ENCODE data around the gene IFNAR1. TPM values are rescaled to one million over a fixed set of nuclear protein-coding genes. Genes with fewer than 3 reads are reported as not detected.
"Not testable (repeated sequence)": the region's sequence is repeated elsewhere in the genome, so short reads cannot be mapped to it uniquely, and the experiment has no call there.

The IFNAR1 gene
- total and polyA plus RNA-seq, 2 experiments from 2014 or later: 14.0 to 18.7 TPM

DNA sequence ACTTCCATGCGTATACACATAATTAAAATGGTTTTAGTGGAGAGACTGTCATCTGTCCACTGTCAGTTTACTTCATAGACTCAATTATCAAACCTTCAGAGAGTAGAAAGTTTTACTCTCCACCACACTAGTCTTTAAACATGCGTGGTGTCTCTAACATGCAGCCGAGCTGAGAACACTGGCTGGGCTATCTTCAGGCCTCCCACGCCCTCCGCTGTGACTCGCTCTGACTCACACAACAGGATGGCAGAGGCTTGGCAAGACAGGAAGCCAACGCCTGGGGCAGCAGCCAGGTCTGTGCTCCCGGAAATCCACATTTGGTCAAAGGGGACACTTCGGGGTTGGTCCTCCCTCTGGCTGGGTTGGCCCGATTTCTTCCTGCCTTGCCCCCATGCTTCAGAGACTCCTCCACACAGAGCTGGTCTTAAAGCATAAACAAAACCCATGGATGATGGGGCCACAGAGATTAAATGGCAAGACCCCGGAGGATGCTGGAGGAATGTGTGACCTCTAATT, 55.8 kb downstream of the IFNAR1 start:
- Histone ChIP-seq H2AFZ (peak overlapping the region; percentile 45; the same call in 1 of the 2 replicates), H4K20me1 (replicated peaks; ENCODE audit: insufficient read depth) (no peaks in the 10 kb centered on the region), H3F3A (replicated peaks; ENCODE audit: low read depth) (no peaks in the 10 kb centered on the region), H3K36me3 (ENCODE audit: insufficient read depth) (no peaks in the 10 kb centered on the region), H3K4me3 (no peak overlapping the region), H3K4me2 (no peak overlapping the region), H3K9me2 (ENCODE audit: insufficient read depth) (no peaks in the 10 kb centered on the region), H3K79me2 (replicated peaks; ENCODE audit: insufficient read depth) (no peaks in the 10 kb centered on the region), H3K27me3 (ENCODE audit: insufficient read depth) (no peaks in the 10 kb centered on the region), H3K27ac (ENCODE audit: low read depth) (no peak overlapping the region), H3K4me1 (ENCODE audit: insufficient read depth) (no peaks in the 10 kb centered on the region)
- peak; percentile 17 for DNase-seq (ENCODE audit: low spot score)
- Mint-ChIP-seq H3K4me3 (no peak overlapping the region), H3K36me3 (ENCODE audit: low read depth) (no peaks in the 10 kb centered on the region), H3K27me3 (ENCODE audit: insufficient read depth, low read depth, poor library complexity) (no peaks in the 10 kb centered on the region), H3K9me3 (no peaks in the 10 kb centered on the region; the same call in 2 of the 3 replicates), H3K4me1 (peaks cover 5% of the 10 kb centered on the region; the same call in 2 of the 3 replicates), H3K27ac (no peak overlapping the region)
- TF ChIP-seq, protein P1, sequence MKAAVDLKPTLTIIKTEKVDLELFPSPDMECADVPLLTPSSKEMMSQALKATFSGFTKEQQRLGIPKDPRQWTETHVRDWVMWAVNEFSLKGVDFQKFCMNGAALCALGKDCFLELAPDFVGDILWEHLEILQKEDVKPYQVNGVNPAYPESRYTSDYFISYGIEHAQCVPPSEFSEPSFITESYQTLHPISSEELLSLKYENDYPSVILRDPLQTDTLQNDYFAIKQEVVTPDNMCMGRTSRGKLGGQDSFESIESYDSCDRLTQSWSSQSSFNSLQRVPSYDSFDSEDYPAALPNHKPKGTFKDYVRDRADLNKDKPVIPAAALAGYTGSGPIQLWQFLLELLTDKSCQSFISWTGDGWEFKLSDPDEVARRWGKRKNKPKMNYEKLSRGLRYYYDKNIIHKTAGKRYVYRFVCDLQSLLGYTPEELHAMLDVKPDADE (IDR thresholded peaks at IDR 0.05): no peak
- no peak for TF ChIP-seq EZH2 (IDR thresholded peaks at IDR 0.05; ENCODE audit: low read depth, unreplicated experiment)
- peak; percentile 51 for ATAC-seq

DNA sequence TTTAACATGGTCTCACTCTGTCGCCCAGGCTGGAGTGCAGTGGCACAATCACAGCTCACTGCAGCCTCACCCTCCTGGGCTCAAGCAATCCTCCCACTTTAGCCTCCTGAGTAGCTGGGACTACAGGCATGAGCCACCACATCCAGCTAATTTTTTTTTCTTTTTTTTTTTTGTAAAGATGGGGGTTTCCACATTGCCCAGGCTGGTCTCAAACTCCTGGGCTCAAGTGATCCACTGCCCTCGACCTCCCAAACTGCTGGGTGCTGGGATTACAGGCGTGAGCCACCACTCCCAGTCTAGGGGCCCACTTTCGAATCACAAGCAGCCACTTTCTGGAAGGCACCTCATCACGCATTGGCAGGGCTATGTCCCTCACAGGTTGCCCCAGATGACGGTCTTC, 56.6 kb downstream of the IFNAR1 start:
- not testable (repeated sequence) for H3K27me3 ChIP-seq (ENCODE audit: insufficient read depth); H3K27ac ChIP-seq (ENCODE audit: low read depth); H3K4me3 ChIP-seq; H3K9me3 Mint-ChIP-seq; H3K4me1 ChIP-seq (ENCODE audit: insufficient read depth); H3F3A ChIP-seq (replicated peaks; ENCODE audit: low read depth); H3K9me2 ChIP-seq (ENCODE audit: insufficient read depth); DNase-seq (ENCODE audit: low spot score); H3K4me2 ChIP-seq; H3K4me1 Mint-ChIP-seq; H3K36me3 ChIP-seq (ENCODE audit: insufficient read depth); H3K27ac Mint-ChIP-seq; ATAC-seq; H3K36me3 Mint-ChIP-seq (ENCODE audit: low read depth); H4K20me1 ChIP-seq (replicated peaks; ENCODE audit: insufficient read depth); H3K4me3 Mint-ChIP-seq; H3K27me3 Mint-ChIP-seq (ENCODE audit: insufficient read depth, low read depth, poor library complexity); H2AFZ ChIP-seq; H3K79me2 ChIP-seq (replicated peaks; ENCODE audit: insufficient read depth)

DNA sequence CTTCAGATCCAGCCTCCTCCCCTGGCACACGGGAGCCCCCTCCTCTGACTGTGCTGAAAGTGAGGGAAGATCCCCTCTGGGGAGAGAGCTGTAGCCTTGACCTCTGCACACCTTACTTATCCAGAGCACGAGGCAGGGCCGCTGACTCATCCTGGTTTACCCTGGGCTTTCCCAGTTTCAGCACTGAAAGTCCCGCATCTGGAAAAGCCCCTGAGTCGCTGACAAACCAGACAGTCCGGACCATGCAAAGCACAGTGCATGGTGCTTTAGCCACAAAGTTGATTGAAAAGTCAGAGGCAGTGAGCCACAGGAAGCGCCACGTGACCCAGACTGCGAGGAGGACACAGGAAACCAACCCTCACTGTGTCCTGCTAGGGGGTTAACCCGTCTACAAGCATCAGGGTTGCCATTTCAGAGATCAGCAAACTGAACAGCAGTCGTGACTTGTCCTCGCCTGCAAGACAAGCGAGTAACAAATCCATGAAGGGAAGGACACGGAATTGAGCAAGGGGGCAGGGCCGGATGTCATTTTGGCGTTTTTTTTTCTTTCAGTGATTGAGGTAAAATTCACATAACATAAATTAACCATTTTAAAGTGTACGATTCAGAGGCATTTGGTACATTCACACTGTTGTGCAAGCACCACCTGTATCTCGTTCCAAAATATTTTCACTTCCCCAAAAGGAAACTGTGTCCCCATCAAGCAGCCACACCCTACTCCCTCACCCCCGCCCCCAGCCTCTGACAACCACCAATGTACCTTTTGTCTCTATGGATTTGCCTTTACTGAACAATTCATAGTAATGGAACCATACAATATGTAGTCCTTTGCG, 58.5 kb downstream of the IFNAR1 start:
- ATAC-seq (peak; percentile 64), DNase-seq (ENCODE audit: low spot score) (peak; percentile 20)
- H3K79me2 ChIP-seq (replicated peaks; ENCODE audit: insufficient read depth): no peaks in the 10 kb centered on the region
- H3K4me1 ChIP-seq (ENCODE audit: insufficient read depth): no peaks in the 10 kb centered on the region
- no peaks in the 10 kb centered on the region; the same call in 2 of the 3 replicates for H3K9me3 Mint-ChIP-seq
- H3K4me2 ChIP-seq: no peak overlapping the region
- H3K36me3 ChIP-seq (ENCODE audit: insufficient read depth): no peaks in the 10 kb centered on the region
- H3K4me3 ChIP-seq: no peak overlapping the region
- H3K36me3 Mint-ChIP-seq (ENCODE audit: low read depth): no peaks in the 10 kb centered on the region
- no peaks in the 10 kb centered on the region for H4K20me1 ChIP-seq (replicated peaks; ENCODE audit: insufficient read depth)
- H3K27ac Mint-ChIP-seq: no peak overlapping the region; the same call in 1 of the 2 replicates
- peaks cover 5% of the 10 kb centered on the region; the same call in 2 of the 3 replicates for H3K4me1 Mint-ChIP-seq
- H3F3A ChIP-seq (replicated peaks; ENCODE audit: low read depth): no peaks in the 10 kb centered on the region
- no peak overlapping the region for H3K27ac ChIP-seq (ENCODE audit: low read depth)
- TF ChIP-seq NANOG (IDR thresholded peaks at IDR 0.05; ENCODE audit: borderline replicate concordance) (no peak), EZH2 (IDR thresholded peaks at IDR 0.05; ENCODE audit: low read depth, unreplicated experiment) (no peak)
- TF ChIP-seq, protein P2, sequence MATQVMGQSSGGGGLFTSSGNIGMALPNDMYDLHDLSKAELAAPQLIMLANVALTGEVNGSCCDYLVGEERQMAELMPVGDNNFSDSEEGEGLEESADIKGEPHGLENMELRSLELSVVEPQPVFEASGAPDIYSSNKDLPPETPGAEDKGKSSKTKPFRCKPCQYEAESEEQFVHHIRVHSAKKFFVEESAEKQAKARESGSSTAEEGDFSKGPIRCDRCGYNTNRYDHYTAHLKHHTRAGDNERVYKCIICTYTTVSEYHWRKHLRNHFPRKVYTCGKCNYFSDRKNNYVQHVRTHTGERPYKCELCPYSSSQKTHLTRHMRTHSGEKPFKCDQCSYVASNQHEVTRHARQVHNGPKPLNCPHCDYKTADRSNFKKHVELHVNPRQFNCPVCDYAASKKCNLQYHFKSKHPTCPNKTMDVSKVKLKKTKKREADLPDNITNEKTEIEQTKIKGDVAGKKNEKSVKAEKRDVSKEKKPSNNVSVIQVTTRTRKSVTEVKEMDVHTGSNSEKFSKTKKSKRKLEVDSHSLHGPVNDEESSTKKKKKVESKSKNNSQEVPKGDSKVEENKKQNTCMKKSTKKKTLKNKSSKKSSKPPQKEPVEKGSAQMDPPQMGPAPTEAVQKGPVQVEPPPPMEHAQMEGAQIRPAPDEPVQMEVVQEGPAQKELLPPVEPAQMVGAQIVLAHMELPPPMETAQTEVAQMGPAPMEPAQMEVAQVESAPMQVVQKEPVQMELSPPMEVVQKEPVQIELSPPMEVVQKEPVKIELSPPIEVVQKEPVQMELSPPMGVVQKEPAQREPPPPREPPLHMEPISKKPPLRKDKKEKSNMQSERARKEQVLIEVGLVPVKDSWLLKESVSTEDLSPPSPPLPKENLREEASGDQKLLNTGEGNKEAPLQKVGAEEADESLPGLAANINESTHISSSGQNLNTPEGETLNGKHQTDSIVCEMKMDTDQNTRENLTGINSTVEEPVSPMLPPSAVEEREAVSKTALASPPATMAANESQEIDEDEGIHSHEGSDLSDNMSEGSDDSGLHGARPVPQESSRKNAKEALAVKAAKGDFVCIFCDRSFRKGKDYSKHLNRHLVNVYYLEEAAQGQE (IDR thresholded peaks at IDR 0.05; ENCODE audit: unreplicated experiment): no peak
- no peaks in the 10 kb centered on the region for H3K9me2 ChIP-seq (ENCODE audit: insufficient read depth)
- no peaks in the 10 kb centered on the region for H3K27me3 ChIP-seq (ENCODE audit: insufficient read depth)
- peaks cover 2% of the 10 kb centered on the region for H3K27me3 Mint-ChIP-seq (ENCODE audit: insufficient read depth, low read depth, poor library complexity)
- no peak overlapping the region for H3K4me3 Mint-ChIP-seq
- H2AFZ ChIP-seq: peak overlapping the region; percentile 88
